ENCODE results near the gene TMEM59.
A peak's percentile ranks its signal among the peaks of the same experiment; 100 is the strongest.
"Not testable (repeated sequence)": the region's sequence is repeated elsewhere in the genome, so short reads cannot be mapped to it uniquely, and the experiment has no call there.

TMEM59 gene

DNA sequence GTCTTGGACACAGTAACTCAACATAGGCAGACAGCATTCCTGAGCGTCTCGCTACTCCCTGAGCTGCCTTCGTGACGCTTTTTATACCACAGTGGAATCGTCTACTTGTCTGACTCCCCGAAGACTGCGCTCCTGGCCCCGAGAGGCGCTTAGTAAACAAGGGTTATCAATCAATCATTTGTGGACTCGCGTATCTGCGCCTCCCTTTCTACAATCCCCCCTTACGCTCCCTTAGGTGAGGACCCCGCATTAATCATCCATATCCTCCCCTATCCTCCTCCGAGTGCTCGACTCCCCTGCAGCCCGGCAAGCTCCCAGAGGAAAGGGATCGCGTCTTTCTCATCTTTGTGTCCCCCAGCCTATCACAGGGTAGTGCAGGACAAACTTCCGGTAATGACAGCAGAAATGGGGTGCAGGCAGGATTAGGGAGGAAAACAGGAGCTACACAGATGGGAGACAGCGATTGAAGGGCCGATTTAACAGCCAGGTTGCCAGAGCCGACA, 522 bp downstream of the TMEM59 start:
- peak; percentile 10 for DNase-seq

DNA sequence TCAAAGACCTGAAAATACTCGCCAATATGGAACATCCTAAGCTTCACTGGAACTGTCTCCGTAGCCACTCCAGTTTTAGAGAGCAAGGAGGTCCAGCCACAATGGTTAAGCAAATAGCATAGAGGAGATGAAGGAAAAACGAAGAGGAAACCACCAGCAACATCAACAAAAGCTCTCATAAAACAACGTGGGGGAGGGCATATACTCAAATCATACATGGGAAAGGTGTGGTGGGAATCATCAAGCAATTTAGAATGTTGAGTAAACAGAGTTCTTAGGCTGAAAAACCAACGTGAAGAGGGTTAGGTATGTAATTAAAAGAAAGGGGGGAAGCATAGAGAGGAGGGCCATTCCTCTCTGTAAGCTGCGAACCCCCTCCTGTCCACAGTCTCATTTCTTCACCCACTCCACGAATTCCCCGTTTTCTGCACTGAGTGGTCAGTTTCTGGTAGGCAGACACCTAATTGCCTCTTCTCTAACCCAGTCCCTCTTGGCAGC, 1.0 kb downstream of the TMEM59 start:
- DNase-seq: no peak

DNA sequence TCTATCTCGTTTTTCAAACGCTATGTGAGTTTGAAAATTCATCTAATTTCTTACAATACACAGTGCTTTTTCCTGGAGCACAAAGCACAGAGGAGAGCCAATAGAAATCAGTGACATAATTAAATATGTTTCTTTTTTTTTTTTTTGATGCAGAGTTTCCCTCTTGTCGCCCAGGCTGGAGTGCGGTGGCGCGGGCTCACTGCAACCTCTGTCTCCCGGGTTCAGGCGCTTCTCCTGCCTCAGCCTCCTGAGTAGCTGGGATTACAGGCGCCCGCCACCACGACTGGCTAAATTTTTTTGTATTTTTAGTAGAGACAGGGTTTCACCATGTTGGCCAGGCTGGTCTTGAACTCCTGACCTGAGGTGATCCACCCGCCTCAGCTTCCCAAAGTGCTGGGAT, 2.6 kb downstream of the TMEM59 start:
- not testable (repeated sequence) for DNase-seq

DNA sequence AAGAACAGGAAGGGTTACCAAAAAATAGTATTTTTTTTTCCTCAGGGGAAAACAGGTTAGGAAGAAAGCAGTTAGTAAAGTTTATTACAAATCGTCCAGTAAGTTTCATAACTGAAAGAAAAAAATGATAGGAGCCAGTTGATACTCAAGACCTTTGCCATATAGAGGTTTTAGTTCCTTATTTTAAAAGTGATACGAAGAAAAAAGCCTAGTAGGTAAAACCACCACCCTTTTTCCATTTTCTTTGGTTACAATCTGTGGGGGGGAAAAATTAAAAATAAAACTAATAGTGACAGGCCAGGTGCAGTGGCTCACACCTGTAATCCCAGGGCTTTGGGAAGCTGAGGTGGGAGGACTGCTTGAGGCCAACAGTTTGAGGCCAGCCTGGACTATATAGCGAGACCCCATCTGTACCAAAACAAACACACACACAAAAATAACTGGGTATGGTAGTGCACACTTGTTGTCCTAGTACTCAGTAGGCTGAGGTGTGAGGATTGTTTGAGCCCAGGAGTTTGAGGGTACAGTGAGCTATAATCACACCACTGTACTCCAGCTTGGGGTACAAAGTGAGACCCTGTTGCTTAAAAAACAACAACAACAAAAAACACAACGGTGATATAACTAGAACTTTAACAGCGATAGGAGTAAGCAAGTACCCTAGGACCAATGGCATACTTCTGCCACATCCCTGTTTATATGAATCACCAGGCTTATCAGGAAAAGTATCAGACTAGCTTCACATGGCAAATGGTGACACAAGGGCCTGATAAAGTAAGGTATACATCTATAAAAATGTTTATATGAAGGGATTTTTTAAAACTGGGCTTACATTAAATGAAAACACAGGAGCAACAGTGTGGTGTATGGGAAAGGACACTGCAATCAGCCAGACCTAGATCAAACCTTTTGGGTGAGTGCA, 5.4 kb downstream of the TMEM59 start:
- no peak for DNase-seq

DNA sequence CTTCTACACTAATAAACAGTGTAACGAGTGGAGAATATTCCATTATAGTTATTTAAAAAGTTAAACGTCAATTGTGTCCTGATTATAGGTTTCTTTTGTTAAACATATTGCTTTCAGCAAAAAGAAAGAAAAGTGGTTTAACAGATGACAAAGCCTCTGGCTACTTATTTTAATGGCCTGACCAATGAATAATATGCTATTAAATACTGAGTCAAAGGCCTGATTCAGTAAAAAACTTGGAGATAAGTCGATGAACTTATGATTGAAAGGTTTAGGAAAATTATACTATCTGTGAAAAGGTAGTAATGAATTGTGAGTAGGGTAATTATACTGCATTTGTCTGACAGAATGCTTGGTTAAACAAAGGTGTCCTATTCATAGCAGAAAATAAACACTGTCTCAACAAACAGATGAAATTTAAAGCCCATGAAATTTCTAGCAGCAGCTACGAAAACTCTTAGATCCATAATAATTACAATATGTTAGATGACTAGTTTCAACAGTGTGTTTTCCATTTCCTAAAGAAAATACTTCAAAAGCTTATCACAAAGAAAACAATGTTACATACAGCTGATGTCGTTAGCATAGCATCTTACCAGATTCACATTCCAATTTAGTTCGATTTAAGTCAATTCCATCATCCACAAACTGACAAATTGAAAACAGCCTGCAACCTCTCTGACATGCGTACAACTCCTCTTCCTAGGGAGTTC, 6.2 kb downstream of the TMEM59 start:
- DNase-seq: no peak

DNA sequence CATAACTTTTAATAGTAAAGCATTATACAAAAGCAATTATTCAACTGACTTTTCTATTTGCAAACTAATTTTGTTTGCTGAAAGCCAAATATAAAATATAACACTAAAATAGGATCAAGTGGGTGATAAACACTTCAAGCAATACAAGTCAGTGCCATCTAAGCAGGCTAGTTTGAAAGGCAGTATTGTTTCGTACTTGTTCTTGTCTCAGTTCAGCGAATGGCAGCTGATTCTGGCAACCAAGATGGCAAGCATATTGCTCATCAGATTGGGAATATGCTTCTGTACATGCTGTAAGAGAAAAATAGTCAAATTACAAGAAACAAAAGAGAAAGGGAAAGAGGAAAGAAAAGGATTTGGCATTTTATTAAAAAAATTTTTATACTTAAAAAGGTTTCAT, 7.5 kb downstream of the TMEM59 start:
- no peak for DNase-seq

DNA sequence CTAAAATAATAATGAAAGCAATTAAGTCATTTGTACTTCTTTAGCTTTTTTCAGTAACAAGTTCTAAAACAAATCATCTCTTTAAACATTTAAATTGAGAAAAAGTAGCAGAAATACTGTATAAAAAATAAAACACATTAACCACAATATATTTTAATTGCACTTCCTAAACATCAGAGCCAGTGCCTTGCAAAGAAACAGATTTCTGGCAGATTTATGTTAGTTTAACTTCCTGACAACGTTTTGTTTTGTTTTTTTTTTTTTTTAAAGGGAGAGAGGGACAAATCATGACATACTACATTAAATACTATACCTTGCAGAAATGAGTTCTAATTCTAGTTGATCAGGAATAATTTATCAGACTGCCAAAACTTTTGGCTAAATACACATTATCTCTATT, 11.2 kb downstream of the TMEM59 start:
- DNase-seq: no peak

DNA sequence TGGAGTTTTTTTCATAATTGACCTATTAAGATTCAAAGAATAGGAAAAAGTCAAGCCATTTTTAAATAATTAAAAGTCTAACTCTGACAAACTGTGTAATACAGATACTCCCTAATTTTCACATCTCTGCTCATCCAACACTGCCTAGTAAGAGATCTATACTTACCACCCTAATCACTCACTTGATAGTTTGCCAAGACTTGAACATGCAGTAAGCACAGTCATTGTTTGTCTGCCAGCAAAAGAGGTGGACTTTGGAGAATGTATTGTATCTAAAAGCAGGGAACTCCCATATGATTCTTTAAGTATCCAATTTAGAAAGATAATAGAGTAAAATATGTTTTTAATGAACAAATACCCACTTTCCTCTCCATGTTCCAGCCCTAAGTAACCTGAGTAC, 15.5 kb downstream of the TMEM59 start:
- DNase-seq: no peak

DNA sequence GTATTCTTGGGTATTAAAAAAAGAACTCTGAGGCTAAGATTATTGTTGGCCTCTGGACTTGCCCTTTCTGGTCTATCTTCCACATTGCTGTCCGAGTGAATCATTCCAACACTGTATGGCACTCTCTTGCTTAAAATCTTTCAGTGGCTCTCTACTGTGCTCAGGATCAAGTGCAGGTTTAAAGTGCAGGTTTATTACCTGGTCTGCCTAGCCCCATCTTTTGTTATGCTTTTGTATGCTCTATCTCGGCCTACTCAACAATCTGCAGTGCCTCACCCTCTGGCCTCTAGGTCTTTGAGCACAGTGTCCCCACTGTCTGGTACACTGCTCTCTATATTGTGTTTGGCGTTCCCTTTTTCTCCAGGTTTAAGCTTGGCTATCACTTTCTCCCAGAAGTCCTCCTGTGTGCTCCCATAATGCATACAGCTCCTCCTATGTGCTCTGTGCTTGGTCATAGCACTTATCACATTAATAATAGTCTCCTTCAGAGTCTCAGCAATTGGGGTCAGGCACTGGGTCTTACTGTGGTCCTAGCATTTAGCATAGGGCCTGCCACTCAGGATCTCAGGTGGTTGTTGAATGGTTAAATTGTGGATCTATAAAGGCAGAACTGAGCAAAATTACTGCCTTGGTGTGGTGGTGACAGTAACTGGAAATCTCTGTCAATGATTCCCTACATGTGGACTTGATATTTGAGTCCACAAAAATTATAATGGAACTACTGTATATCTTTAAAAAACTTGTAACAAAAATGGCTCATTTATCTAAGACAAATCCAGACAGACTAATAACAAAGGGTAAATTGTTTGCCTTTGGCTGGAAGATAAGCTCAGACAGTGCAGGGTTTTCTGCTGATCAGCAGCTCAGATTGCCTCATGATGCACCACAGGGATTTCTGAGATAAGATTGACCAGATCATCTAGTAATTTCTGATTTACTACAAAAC, 24.4 kb downstream of the TMEM59 start:
- DNase-seq: no peak

DNA sequence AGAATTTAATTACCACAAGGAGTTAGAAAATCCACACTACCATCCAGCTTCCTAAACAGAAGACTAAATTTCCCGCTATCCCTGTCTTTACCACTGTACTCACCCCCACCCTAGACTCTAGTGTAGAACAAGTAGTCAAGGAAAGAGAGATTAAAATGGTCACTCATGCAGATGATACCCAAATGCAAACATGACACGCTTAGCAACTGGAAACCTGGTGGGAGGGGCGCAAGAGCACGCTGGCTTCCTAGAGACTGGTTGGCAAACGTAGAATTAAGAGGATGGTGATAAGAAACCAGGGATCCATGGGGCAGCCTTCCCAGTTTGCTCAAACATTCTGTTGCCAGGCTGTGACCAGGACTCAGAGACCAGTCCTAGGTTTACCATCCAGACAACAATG, 25.2 kb downstream of the TMEM59 start:
- DNase-seq: no peak

DNA sequence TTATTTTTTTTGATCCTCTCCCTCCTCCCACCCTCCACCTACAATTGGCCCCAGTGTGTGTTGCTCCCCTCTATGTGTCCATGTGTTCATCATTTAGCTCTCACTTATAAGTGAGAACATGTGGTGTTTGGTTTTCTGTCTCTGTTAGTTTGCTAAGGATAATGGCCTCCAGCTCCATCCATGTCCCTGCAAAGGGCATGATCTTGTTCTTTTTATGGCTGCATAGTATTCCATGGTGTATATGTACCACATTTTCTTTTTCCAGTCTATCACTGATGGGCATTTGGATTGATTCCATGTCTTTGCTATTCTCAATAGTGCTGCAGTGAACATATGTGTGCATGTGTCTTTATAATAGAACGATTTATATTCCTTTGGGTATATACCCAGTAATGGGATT, 28.2 kb downstream of the TMEM59 start:
- not testable (repeated sequence) for DNase-seq

DNA sequence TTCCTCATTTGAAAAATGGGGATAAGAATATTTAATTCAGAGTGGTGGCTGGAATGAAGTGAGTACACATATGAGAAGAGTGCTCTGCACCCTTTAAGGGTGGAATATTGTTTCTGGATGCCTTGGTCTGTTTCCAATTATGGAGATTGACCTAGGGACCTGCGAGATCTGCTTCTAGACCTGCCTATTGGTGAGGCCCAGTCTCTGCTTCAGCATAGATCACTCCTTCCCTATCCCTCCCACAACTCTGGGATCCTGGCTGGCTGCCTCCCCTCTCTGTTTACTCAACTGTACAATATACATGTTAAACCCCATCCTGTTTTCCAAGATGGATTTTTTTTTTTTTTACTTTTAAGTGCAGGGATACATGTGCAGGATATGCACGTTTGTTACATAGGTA, 28.6 kb downstream of the TMEM59 start:
- DNase-seq: no peak

DNA sequence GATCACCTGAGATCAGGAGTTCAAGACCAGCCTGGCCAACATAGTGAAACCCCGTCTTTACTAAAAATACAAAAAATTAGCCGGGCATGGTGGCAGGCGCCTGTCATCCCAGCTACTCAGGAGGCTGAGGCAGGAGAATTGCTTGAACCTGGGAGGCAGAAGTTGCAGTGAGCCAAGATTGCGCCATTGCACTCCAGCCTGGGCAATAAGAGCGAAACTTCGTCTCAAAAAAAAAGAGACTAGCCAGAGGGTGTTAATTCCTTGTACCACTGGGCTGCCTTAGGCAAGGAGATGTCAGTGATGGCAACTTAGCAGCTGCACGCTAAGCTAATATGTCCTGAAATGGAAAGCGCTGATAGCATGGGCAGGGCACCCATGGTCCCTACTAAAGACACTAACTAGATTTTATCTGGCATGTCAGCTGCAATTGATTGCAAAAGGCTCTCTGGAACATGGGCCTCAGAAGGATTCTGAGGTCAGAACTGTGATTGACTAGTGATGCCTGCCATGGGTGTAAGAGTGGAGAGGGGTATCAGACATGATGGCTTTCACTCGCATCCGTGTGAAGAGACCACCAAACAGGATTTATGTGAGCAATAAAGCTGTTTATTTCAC, 33.3 kb downstream of the TMEM59 start:
- not testable (repeated sequence) for DNase-seq

DNA sequence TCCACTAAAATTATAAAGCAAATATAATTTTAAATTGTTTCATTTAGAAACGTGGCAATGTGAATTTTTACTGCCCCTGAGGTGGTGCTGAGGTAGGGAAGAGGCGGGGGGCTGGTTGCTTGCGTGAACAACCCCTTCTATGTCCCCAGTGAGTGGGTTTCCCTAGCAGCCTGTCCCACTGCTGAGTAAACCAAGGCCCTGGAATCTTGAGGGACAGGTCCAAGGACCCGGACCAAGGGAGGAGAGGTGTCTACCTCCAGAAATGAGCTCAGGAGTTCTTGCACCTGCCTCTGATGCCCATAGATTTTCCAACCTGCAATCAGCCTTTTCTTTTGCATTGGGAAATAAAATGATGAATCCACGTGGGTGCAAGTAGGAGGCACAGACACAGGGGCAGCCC, 34.4 kb downstream of the TMEM59 start:
- DNase-seq: no peak

DNA sequence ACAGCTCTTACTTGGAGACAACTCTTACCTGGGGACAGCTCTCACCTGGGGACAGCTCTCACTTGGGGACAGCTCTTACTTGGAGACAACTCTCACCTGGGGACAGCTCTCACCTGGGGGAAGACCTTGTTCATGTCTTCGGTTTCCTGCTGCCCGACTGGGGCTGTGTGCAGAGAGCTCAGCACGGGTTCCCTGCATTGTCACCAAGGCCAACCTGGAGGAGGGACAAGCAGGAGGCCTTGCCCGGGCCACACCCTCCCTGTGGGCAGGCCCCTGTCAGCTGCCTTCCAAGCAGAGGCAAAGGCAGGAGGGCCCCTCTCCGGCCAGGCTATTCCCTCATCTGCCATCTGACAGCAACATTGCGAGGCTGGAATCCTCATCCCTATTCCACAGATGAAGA, 35.0 kb downstream of the TMEM59 start, which contains the start of gene LDLRAD1:
Gene LDLRAD1 (minus strand): TSS at position 208 of the 400 bp plus-strand sequence. CDS start 74 bp downstream, at position 134.
- no peak for DNase-seq

DNA sequence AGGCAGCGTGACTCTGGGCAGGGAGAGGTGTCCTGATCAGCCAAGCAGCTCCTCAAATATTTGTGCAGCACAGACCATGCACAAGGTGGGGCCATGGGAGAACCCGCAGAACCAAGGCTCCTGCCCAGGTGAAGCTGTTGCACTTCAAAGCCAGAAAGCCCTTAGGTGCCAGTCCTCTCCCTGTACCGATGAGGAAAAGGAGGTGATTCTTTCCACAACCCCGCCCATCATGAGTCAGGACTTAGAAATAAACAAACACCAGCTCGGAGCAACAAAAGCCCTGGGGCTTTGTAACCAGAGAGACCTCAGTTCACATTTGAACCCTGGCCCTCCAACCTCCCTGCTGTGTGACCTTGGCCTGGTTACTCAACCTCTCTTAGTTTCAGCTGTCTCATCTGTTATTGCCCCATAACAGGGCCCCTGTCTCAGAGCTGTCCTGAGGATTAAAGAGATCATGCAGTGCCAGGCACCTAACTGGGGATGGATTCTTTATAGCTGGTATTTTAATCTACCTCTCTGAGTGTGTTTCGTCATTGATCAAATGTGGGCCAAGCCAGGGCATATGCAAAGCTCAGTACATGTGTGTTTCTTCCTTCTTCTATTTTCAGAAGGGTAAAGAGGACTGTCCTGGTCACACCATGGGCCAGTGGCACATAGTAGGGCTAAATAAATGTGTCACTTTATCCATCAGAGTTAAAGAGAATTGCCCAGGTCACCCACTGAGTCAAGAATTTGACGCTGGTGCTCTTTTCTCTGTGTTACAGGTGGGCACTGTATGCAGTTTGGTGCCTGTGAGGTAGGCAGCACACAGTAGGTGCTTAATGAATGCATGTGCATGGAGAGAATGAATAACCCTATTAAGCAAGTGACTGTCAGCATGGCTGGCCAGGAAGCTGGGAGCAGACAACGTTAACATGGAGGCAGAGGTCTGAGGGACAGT, 36.4 kb downstream of the TMEM59 start:
- no peak for DNase-seq

DNA sequence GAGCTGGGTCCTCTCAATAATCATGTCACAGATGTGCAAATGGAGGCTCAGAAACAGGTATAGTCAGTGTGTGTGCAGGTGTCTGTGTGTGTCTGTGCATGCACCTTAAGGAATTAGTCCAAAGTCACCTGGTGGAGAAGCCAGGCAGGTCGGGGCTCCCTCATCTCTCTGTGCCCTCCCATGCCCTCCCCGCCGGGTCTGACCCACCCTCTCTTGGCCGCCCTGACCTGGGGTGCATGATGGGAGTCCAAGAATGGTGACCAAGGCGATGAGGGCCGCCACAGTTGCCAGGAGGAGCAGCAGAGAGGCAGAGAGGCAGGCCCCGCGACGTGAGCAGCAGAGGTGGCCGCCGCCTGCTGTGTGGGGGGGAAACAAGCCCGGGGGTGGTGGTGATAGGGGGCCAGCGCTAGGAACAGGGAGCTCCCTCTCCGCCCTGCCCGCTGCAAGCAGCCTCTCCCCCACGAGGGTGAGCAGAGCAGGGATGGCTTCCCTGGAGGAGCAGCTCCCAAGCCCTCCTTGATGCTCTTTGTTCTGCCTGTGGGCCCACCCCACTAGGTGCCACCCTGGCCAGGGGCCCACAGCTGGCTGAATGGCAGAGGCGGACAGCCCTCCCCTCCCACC, 38.9 kb downstream of the TMEM59 start:
- DNase-seq: no peak

DNA sequence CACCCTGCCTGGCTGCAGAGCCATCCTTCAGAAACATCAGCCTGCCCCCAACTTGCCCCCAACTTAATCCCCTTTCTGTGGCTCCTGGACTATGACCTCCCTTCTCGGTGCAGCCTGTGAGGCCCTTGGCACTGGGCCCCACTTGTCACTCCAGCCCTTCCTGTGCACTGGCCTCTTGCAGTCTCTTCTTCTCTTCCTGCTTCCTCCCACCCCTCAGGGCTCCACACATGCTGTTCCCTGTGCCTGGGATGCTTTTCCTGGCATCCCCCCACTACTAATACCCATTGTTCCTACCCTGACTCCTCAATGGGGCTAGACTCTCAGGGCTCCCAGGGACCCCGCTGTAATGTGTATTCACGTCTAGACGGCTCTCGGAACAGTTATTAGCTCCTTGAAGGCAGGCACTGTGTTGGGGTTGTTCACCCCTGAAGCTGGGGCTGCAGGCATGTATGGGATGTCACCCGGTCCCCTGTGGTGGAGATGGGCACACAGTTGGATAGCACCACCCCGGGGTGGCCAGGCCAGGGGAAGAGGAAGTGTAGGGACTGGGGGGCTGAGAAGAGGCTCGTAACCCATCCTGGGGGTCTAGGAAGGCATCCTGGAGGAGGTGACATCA, 39.5 kb downstream of the TMEM59 start:
- DNase-seq: no peak

DNA sequence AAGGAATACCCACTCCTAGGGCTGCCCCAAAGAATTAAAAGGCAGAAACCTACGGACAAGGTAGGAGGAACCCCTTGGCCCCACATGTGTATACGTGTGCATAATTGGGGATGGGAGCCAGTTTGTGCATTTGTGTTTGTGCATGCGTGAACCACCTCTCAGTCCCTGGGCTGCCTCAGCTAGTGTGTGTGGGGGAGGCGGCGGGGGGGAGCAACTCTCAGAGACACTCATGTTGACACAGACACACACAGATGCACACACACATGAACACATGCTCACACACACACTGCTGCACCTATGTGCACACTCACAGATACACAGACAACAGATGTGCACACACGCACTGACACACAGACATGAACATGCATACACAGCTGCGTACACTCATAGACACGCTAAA, 40.1 kb downstream of the TMEM59 start:
- DNase-seq: no peak

DNA sequence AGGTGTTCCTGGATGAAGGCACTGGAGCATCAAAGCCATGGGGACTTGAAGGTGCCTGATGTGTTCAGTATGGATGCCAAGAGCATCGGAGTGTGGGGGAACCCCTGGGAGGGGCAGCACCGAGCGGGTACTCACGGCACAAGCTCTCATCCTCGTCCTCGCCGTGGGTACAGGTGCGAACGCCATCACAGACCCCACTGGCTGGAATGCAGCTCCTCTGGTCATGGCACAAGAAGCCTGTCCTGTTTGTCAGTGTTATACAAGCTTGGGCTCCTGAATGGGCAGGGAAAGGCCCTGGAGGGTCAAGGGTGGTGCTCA, 41.0 kb downstream of the TMEM59 start:
- DNase-seq: no peak

All from NCI-H187 treated with DMSO at 0.1 percent for 48 hours (cell line).